ENCODE measurements around the gene CHRM3. TPM values are rescaled to one million over a fixed set of nuclear protein-coding genes. Genes with fewer than 3 reads are reported as not detected.
"Not testable (repeated sequence)": the region's sequence is repeated elsewhere in the genome, so short reads cannot be mapped to it uniquely, and the experiment has no call there.

CHRM3 gene
- total RNA-seq, 4 donors from 2014 or later: 0.69 to 10.9 (median 5.2) TPM

DNA sequence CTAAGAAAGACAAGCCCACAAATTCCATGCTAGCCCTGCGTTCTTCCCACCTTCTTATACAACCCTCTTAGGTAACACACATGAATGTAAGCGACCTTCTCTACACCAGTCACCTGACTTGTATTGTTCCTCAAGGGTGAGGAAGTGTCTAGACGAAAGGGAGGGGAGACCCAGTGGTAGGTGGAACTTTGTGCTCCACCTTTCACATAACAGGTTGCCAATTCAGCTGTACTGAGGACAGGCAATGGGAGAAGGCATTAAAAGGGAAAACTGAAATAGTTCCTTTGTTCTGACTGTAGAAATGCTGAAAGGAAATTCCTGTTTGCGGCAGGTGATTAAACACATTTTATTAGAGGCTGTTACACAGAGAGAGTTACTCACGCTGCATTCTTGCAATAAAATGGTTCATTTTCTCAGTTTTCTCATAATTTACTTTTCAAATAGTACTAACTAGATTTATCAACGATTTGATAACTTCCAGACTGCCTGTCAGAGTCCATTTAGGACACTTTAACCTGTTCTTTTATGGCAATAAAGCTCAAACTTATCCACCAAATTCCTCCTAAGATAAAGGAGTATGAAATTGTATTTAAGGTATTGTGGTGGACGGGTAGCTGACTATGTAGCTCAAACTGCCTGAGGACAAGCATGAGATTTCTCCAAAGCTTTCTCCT lies 17.8 kb upstream of the CHRM3 start:
- intact Hi-C loops (cut with DNase I; ENCODE audit: low total_unique reads): no loop called here
- no peak for TF ChIP-seq POLR2A (IDR thresholded peaks at IDR 0.05)
- TF ChIP-seq, protein P1, sequence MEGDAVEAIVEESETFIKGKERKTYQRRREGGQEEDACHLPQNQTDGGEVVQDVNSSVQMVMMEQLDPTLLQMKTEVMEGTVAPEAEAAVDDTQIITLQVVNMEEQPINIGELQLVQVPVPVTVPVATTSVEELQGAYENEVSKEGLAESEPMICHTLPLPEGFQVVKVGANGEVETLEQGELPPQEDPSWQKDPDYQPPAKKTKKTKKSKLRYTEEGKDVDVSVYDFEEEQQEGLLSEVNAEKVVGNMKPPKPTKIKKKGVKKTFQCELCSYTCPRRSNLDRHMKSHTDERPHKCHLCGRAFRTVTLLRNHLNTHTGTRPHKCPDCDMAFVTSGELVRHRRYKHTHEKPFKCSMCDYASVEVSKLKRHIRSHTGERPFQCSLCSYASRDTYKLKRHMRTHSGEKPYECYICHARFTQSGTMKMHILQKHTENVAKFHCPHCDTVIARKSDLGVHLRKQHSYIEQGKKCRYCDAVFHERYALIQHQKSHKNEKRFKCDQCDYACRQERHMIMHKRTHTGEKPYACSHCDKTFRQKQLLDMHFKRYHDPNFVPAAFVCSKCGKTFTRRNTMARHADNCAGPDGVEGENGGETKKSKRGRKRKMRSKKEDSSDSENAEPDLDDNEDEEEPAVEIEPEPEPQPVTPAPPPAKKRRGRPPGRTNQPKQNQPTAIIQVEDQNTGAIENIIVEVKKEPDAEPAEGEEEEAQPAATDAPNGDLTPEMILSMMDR (IDR thresholded peaks at IDR 0.05): no peak
- no peak for DNase-seq (ENCODE audit: low spot score in 2 of 2)
- WGBS, 2 donors: 47 to 52% methylated on average over 7 of the region's 7 CpGs
- no peak overlapping the region for H3K4me3 ChIP-seq (ENCODE audit: low read depth, poor library complexity, severe bottlenecking)

DNA sequence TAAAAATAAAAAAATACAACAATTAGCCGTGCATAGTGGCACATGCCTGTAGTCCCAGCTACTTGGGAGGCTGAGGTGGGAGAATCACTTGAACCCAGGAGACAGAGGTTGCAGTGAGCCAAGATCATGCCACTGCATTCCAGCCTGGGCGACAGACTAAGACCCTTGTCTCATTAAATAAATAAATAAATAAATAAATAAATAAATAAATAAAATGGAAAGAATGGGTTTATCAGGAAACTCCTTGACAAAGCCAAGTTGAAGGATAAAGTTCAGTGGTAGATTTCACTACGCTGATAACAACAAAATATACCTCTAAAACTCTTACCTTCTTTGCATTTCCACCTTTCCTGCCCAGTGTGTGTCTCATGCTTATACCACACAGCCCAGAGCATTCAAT lies 15.5 kb upstream of the CHRM3 start:
- intact Hi-C loops (cut with DNase I; ENCODE audit: low total_unique reads); DNase-seq (ENCODE audit: low spot score in 2 of 2); H3K4me3 ChIP-seq (ENCODE audit: low read depth, poor library complexity, severe bottlenecking): not testable (repeated sequence)
- WGBS, 2 donors: 58 to 73% methylated on average over 3 of the region's 3 CpGs

DNA sequence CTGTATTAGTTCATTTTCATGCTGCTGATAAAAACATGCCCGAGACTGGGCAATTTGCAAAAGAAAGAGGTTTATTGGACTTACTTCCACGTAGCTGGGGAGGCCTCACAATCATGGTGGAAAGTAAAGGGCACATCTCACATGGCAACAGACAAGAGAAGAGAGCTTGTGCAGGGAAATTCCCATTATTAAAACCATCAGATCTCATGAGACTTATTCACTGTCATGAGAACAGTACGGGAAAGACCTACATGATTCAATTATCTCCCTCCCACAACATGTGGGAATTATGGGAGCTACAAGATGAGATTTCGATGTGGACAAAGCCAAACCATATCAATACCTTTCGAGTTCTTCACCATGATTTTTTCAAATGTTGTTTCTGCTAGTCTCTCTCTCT lies 3.7 kb upstream of the CHRM3 start:
- no peak for DNase-seq (ENCODE audit: low spot score in 2 of 2)
- TF ChIP-seq POLR2A (IDR thresholded peaks at IDR 0.05): no peak
- TF ChIP-seq, protein P1 (IDR thresholded peaks at IDR 0.05): no peak
- 65 to 73% methylated on average over 5 of the region's 5 CpGs for WGBS, 2 donors
- no peak overlapping the region for H3K4me3 ChIP-seq (ENCODE audit: low read depth, poor library complexity, severe bottlenecking)
- intact Hi-C loops (cut with DNase I; ENCODE audit: low total_unique reads): no loop called here

DNA sequence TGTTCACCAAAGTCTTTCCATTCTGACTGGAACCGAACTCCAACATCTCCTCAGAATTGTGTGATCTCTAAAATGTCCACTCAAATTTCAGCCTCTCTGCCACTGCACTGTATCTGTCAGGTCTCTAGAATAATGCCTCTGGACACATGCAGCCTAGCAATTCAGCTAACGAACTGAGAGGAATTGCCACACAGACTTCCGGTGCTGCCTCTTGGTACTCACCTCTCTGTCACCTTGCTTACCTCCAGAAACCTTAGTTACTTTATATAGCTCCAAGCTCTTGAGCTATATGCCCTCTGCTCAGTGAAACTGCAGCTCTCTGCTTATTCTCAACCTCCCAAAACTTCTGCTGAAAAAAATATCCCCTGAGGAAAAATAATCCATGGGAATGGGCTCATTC lies 2.7 kb upstream of the CHRM3 start:
- 69 to 85% methylated on average over 3 of the region's 3 CpGs for WGBS, 2 donors
- TF ChIP-seq, protein P1 (IDR thresholded peaks at IDR 0.05): no peak
- TF ChIP-seq POLR2A (IDR thresholded peaks at IDR 0.05): no peak
- no peak overlapping the region for H3K4me3 ChIP-seq (ENCODE audit: low read depth, poor library complexity, severe bottlenecking)
- no peak for DNase-seq (ENCODE audit: low spot score in 2 of 2)
- intact Hi-C loops (cut with DNase I; ENCODE audit: low total_unique reads): no loop called here

DNA sequence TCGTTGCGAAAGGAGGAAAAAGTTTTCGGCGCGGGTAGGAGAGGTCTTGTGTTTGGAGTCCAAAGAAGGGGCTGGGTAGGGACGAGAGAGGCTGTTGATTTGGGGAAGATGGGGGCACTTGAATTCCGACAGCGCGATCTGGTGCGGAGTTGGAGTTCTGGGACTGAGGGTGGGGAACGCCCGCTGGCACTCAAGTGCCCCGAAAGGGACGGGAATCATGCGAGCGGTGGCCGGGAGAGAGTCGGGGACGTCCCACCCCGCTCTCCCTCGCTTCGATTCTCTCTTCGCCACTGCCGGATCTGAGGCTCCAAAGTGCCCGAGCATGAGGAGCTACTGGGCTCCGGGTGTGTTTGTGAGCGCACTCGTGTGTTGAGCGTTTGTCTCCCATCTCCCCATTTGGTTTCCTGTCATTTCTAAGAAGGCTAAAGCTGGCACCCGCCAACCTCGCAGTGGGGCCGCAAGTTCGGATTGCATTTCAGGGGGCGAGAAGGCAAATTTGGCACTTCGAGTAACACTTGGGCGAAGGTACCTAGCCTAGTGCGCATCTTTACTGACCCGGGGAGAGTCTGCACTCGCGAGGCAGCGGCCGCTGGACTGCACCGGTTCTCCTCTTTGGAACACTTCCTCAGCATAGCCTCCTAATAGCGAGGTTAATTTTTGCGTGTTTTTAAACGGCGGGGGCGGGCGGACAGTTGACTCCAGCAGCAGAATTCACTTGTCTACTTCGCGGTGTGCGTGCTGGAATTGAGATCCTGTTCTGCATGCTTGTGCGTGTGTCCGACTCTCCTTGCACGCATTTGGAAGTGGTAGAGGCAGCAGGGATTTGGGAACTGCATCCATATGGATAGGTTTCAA lies 1.2 kb downstream of the CHRM3 start:
- intact Hi-C loops (cut with DNase I; ENCODE audit: low total_unique reads): no loop called here
- TF ChIP-seq POLR2A (IDR thresholded peaks at IDR 0.05): no peak
- TF ChIP-seq, protein P1 (IDR thresholded peaks at IDR 0.05): no peak
- WGBS, 2 donors: 2 to 3% methylated on average over 54 to 55 of the region's 55 CpGs
- DNase-seq (ENCODE audit: low spot score in 2 of 2): no peak
- peak overlapping the region; percentile 4 for H3K4me3 ChIP-seq (ENCODE audit: low read depth, poor library complexity, severe bottlenecking)

DNA sequence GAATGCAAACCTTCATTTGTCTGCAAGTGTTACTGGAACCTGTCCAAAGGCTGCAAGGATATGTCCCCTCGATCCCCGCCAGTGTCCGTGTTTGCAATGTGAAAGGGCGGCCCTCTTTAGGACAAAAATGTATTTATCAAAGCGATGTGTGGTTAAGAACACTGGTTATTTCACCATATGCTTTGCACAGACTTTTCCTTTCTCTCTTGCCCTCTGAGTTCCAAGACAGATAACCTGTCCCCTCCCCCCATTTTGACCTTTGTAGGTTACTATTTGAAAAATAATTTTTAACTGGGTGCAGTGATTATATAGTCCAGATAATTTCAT lies 1.8 kb downstream of the CHRM3 start:
- 16 to 34% methylated on average over 5 of the region's 5 CpGs for WGBS, 2 donors
- no peak for DNase-seq (ENCODE audit: low spot score in 2 of 2)
- intact Hi-C loops (cut with DNase I; ENCODE audit: low total_unique reads): no loop called here
- no peak for TF ChIP-seq POLR2A (IDR thresholded peaks at IDR 0.05)
- TF ChIP-seq, protein P1 (IDR thresholded peaks at IDR 0.05): no peak
- no peak overlapping the region for H3K4me3 ChIP-seq (ENCODE audit: low read depth, poor library complexity, severe bottlenecking)
